ENCODE data around the gene ANXA8. TPM values are rescaled to one million over a fixed set of nuclear protein-coding genes. Genes with fewer than 3 reads are reported as not detected.

The ANXA8 gene
- total and polyA plus RNA-seq, 4 experiments from 2014 or later: not detected

GRCh38 chr10:47442351-47442750 is 41.6 kb downstream of the ANXA8 start:
- ChIA-PET CTCF (ENCODE audit: partially characterized antibody) (interaction anchor here (1.3 kb wide), 1 partner anchor 418 kb away, joined by 3 read pairs; no protein-coding TSS in a partner anchor), POLR2A (ENCODE audit: partially characterized antibody) (no interaction called here)

DNA sequence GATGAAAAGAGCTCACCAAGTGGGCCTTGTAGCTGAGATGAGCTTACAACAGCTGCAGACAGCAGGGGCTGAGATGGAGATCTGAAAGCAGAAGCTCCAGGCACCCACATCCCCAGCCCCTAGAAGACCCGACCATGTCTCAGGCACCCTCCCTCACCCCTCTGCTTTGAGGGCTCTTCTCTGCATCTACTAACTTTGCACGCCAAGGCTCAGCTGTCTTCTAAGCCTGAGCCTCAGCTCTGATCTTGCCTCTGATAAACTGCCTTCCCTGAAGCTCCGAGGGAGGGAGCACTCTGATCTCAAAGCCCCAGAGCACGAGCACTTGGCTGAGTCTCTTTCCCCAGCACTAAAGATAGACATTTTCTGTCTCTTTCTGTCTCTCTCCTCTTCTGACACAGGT is 42.0 kb downstream of the ANXA8 start:
- H3K4me1 ChIP-seq (ENCODE audit: insufficient read depth, low read length): no peaks in the 10 kb centered on the region
- Mint-ChIP-seq H3K27ac (no peak overlapping the region), H3K4me1 (no peaks in the 10 kb centered on the region), H3K4me3 (no peak overlapping the region), H3K27me3 (peaks cover 21 to 24% of the 10 kb centered on the region in 2 donors), H3K9me3 (peaks cover 3 to 48% (median 32%) of the 10 kb centered on the region in 8 donors), H3K36me3 (peaks cover 0 to 5% of the 10 kb centered on the region in 2 donors)
- intact Hi-C loops (cut with micrococcal nuclease): no loop called here
- no peak overlapping the region for H3K27ac ChIP-seq (ENCODE audit: low read depth, low read length)
- CTCF ChIA-PET (ENCODE audit: partially characterized antibody): interaction anchor here (1.3 kb wide), 1 partner anchor 417 kb away, joined by 3 read pairs; no protein-coding TSS in a partner anchor
- peaks cover 0 to 5% of the 10 kb centered on the region in 2 donors for H3K9me3 ChIP-seq (ENCODE audit: control insufficient read depth in 1 of 2, low read length in 2 of 2)
- POLR2A ChIA-PET (ENCODE audit: partially characterized antibody): no interaction called here
- no peaks in the 10 kb centered on the region for H3K36me3 ChIP-seq (ENCODE audit: insufficient read depth, low read length)
- no peak for DNase-seq
- H3K27me3 ChIP-seq (ENCODE audit: insufficient read depth, low read length): peaks cover 20% of the 10 kb centered on the region
- H3K4me3 ChIP-seq (ENCODE audit: low read length in 2 of 2): no peak overlapping the region

More at GRCh38 chr10:47442351-47442750, 41.6 kb downstream of the ANXA8 start:
- Histone ChIP-seq H3K27ac (ENCODE audit: low read depth, low read length) (no peak overlapping the region), H3K27me3 (ENCODE audit: insufficient read depth, low read length) (peaks cover 20% of the 10 kb centered on the region), H3K4me3 (ENCODE audit: low read length in 2 of 2) (no peak overlapping the region), H3K36me3 (ENCODE audit: insufficient read depth, low read length) (no peaks in the 10 kb centered on the region), H3K9me3 (ENCODE audit: control insufficient read depth in 1 of 2, low read length in 2 of 2) (peaks cover 0 to 5% of the 10 kb centered on the region in 2 donors), H3K4me1 (ENCODE audit: insufficient read depth, low read length) (no peaks in the 10 kb centered on the region)
- H3K27me3 Mint-ChIP-seq: peaks cover 20 to 23% of the 10 kb centered on the region in 2 donors
- DNase-seq: no peak
- intact Hi-C loops (cut with micrococcal nuclease): no loop called here
- H3K27ac Mint-ChIP-seq: no peak overlapping the region
- peaks cover 0 to 5% of the 10 kb centered on the region in 2 donors for H3K36me3 Mint-ChIP-seq
- no peak overlapping the region for H3K4me3 Mint-ChIP-seq
- H3K4me1 Mint-ChIP-seq: no peaks in the 10 kb centered on the region
- peaks cover 3 to 48% (median 32%) of the 10 kb centered on the region in 8 donors for H3K9me3 Mint-ChIP-seq

DNA sequence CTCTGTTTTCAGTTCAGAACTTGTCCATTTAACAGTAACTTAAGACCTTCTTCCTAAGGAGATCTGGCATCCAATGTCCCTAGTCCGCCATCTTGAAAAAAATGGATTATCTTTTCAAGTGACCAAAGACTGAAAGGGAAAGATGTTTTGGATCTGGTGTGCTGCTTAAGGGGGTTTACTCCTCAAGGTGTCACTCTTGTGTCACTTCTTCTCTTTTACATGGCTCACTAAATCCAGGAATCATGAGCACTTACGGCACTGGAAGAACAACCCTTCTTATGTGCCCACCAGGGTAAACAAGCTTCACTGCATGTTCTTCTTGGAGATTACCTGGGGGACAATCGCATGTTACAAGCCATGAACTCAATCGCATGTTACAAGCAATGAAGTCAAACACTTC is 43.7 kb downstream of the ANXA8 start:
- H3K4me1 Mint-ChIP-seq: no peaks in the 10 kb centered on the region
- H3K9me3 Mint-ChIP-seq: peaks cover 3 to 35% (median 22%) of the 10 kb centered on the region in 8 donors
- H3K4me3 Mint-ChIP-seq: no peak overlapping the region

GRCh38 chr10:47438857-47439474 is 44.9 kb downstream of the ANXA8 start:
- intact Hi-C loops (cut with micrococcal nuclease): no loop called here
- peaks cover 0 to 5% of the 10 kb centered on the region in 2 donors for H3K36me3 Mint-ChIP-seq
- Histone ChIP-seq H3K4me1 (ENCODE audit: insufficient read depth, low read length) (no peaks in the 10 kb centered on the region), H3K36me3 (ENCODE audit: insufficient read depth, low read length) (no peaks in the 10 kb centered on the region), H3K27ac (ENCODE audit: low read depth, low read length) (no peak overlapping the region), H3K27me3 (ENCODE audit: insufficient read depth, low read length) (peaks cover 20% of the 10 kb centered on the region), H3K9me3 (ENCODE audit: control insufficient read depth in 1 of 2, low read length in 2 of 2) (no peaks in the 10 kb centered on the region), H3K4me3 (ENCODE audit: low read length in 2 of 2) (no peak overlapping the region)
- POLR2A ChIA-PET (ENCODE audit: partially characterized antibody): no interaction called here
- no peak overlapping the region for H3K27ac Mint-ChIP-seq
- CTCF ChIA-PET (ENCODE audit: partially characterized antibody): no interaction called here
- no peak for DNase-seq
- H3K4me1 Mint-ChIP-seq: no peaks in the 10 kb centered on the region
- H3K27me3 Mint-ChIP-seq: peaks cover 29 to 30% of the 10 kb centered on the region in 2 donors
- peaks cover 3 to 32% (median 23%) of the 10 kb centered on the region in 8 donors for H3K9me3 Mint-ChIP-seq
- H3K4me3 Mint-ChIP-seq: no peak overlapping the region

More for the DNA sequence above, 43.7 kb downstream of the ANXA8 start:
- H3K27me3 ChIP-seq (ENCODE audit: insufficient read depth, low read length): peaks cover 20% of the 10 kb centered on the region
- Mint-ChIP-seq H3K36me3 (peaks cover 0 to 5% of the 10 kb centered on the region in 2 donors), H3K27me3 (peaks cover 25 to 28% of the 10 kb centered on the region in 2 donors), H3K27ac (no peak overlapping the region)
- H3K4me1 ChIP-seq (ENCODE audit: insufficient read depth, low read length): no peaks in the 10 kb centered on the region
- H3K9me3 ChIP-seq (ENCODE audit: control insufficient read depth in 1 of 2, low read length in 2 of 2): peaks cover 0 to 3% of the 10 kb centered on the region in 2 donors
- ChIA-PET CTCF (ENCODE audit: partially characterized antibody) (no interaction called here), POLR2A (ENCODE audit: partially characterized antibody) (no interaction called here)
- DNase-seq: no peak
- no peaks in the 10 kb centered on the region for H3K36me3 ChIP-seq (ENCODE audit: insufficient read depth, low read length)
- H3K27ac ChIP-seq (ENCODE audit: low read depth, low read length): no peak overlapping the region
- no peak overlapping the region for H3K4me3 ChIP-seq (ENCODE audit: low read length in 2 of 2)
- intact Hi-C loops (cut with micrococcal nuclease): no loop called here

- no peak for DNase-seq
- Histone ChIP-seq H3K27me3 (ENCODE audit: insufficient read depth, low read length) (peaks cover 12% of the 10 kb centered on the region), H3K4me1 (ENCODE audit: insufficient read depth, low read length) (no peaks in the 10 kb centered on the region), H3K9me3 (ENCODE audit: control insufficient read depth in 1 of 2, low read length in 2 of 2) (no peaks in the 10 kb centered on the region), H3K27ac (ENCODE audit: low read depth, low read length) (no peak overlapping the region), H3K36me3 (ENCODE audit: insufficient read depth, low read length) (no peaks in the 10 kb centered on the region), H3K4me3 (ENCODE audit: low read length in 2 of 2) (no peak overlapping the region)
- no peak overlapping the region for H3K4me3 Mint-ChIP-seq
- no peaks in the 10 kb centered on the region for H3K4me1 Mint-ChIP-seq
- peaks cover 20 to 23% of the 10 kb centered on the region in 2 donors for H3K27me3 Mint-ChIP-seq
- H3K36me3 Mint-ChIP-seq: peaks cover 0 to 2% of the 10 kb centered on the region in 2 donors
- H3K9me3 Mint-ChIP-seq: peaks cover 0 to 30% (median 15%) of the 10 kb centered on the region in 8 donors
- POLR2A ChIA-PET (ENCODE audit: partially characterized antibody): no interaction called here
- H3K27ac Mint-ChIP-seq: no peak overlapping the region
- CTCF ChIA-PET (ENCODE audit: partially characterized antibody): no interaction called here
- intact Hi-C loops (cut with micrococcal nuclease): no loop called here
These were observed 48.8 kb downstream of the ANXA8 start for GRCh38 chr10:47435081-47435480.

- DNase-seq: no peak
- H3K4me3 Mint-ChIP-seq: no peak overlapping the region
These were observed 58.0 kb downstream of the ANXA8 start for GRCh38 chr10:47425813-47426419.

DNA sequence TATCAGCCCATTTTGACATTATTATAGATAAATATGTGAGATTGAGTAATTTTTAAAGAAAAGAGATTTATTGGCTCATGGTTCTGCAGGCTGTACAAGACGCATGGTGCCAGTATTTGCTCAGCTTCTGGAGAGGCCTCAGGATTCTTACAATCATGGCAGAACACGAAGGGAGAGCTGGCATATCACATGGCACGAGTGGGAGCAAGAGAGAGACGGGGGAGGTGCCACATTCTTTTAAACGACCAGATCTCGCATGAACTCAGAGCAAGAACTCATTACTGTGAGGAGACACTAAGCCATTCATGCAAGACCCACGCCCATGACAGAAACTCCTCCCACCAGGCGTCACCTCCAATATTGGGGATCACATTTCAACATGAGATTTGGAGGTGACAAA is 59.7 kb downstream of the ANXA8 start:
- intact Hi-C loops (cut with micrococcal nuclease): no loop called here
- no peaks in the 10 kb centered on the region for H3K4me1 ChIP-seq (ENCODE audit: insufficient read depth, low read length)
- DNase-seq: no peak
- H3K27ac ChIP-seq (ENCODE audit: low read depth, low read length): no peak overlapping the region
- no peaks in the 10 kb centered on the region for H3K27me3 ChIP-seq (ENCODE audit: insufficient read depth, low read length)
- POLR2A ChIA-PET (ENCODE audit: partially characterized antibody): no interaction called here
- no peaks in the 10 kb centered on the region for H3K9me3 ChIP-seq (ENCODE audit: control insufficient read depth in 1 of 2, low read length in 2 of 2)
- Mint-ChIP-seq H3K4me3 (no peak overlapping the region), H3K4me1 (no peaks in the 10 kb centered on the region), H3K27me3 (no peaks in the 10 kb centered on the region), H3K27ac (no peak overlapping the region), H3K36me3 (no peaks in the 10 kb centered on the region), H3K9me3 (peaks cover 0 to 5% (median 0%) of the 10 kb centered on the region in 8 donors)
- CTCF ChIA-PET (ENCODE audit: partially characterized antibody): no interaction called here
- no peaks in the 10 kb centered on the region for H3K36me3 ChIP-seq (ENCODE audit: insufficient read depth, low read length)
- H3K4me3 ChIP-seq (ENCODE audit: low read length in 2 of 2): no peak overlapping the region

More at GRCh38 chr10:47425813-47426419, 58.0 kb downstream of the ANXA8 start:
- H3K4me1 ChIP-seq (ENCODE audit: insufficient read depth, low read length): no peaks in the 10 kb centered on the region
- Mint-ChIP-seq H3K27me3 (peaks cover 0 to 2% of the 10 kb centered on the region in 2 donors), H3K27ac (no peak overlapping the region), H3K4me1 (no peaks in the 10 kb centered on the region), H3K9me3 (peaks cover 0 to 5% (median 0%) of the 10 kb centered on the region in 8 donors), H3K36me3 (no peaks in the 10 kb centered on the region)
- H3K36me3 ChIP-seq (ENCODE audit: insufficient read depth, low read length): no peaks in the 10 kb centered on the region
- H3K4me3 ChIP-seq (ENCODE audit: low read length in 2 of 2): no peak overlapping the region
- CTCF ChIA-PET (ENCODE audit: partially characterized antibody): no interaction called here
- H3K27me3 ChIP-seq (ENCODE audit: insufficient read depth, low read length): no peaks in the 10 kb centered on the region
- POLR2A ChIA-PET (ENCODE audit: partially characterized antibody): no interaction called here
- intact Hi-C loops (cut with micrococcal nuclease): no loop called here
- no peak overlapping the region for H3K27ac ChIP-seq (ENCODE audit: low read depth, low read length)
- no peaks in the 10 kb centered on the region for H3K9me3 ChIP-seq (ENCODE audit: control insufficient read depth in 1 of 2, low read length in 2 of 2)
